ENCODE data around the gene CALML3. TPM values are rescaled to one million over a fixed set of nuclear protein-coding genes. Genes with fewer than 3 reads are reported as not detected.
A peak's percentile ranks its signal among the peaks of the same experiment; 100 is the strongest.

CALML3 gene
- total and polyA plus RNA-seq, 2 experiments from 2014 or later: not detected

- peak in 1 of 2 donors; percentile 15 for DNase-seq (ENCODE audit: low read depth in 1 of 2, low spot score in 1 of 2)
- no peaks in the 10 kb centered on the region for H3K36me3 ChIP-seq
- H3K4me1 ChIP-seq (ENCODE audit: low read depth): peaks cover 24% of the 10 kb centered on the region
- H3K27ac ChIP-seq: no peak overlapping the region
- H3K27me3 ChIP-seq: no peaks in the 10 kb centered on the region
- no peak for TF ChIP-seq CTCF (IDR thresholded peaks at IDR 0.05; ENCODE audit: low read depth, low read length)
- H3K4me3 ChIP-seq: no peak overlapping the region
- no peaks in the 10 kb centered on the region for H3K9me3 ChIP-seq (ENCODE audit: low read depth)
These were observed 39.3 kb downstream of the CALML3 start for GRCh38 chr10:5563991-5564536.

- Histone ChIP-seq H3K4me1 (ENCODE audit: low read depth) (peaks cover 20% of the 10 kb centered on the region), H3K27me3 (no peaks in the 10 kb centered on the region), H3K9me3 (ENCODE audit: low read depth) (no peaks in the 10 kb centered on the region), H3K27ac (no peak overlapping the region), H3K36me3 (no peaks in the 10 kb centered on the region), H3K4me3 (no peak overlapping the region)
- peak in 1 of 2 donors; percentile 22 for DNase-seq (ENCODE audit: low read depth in 1 of 2, low spot score in 1 of 2)
- no peak for TF ChIP-seq CTCF (IDR thresholded peaks at IDR 0.05; ENCODE audit: low read depth, low read length)
These were observed 39.9 kb downstream of the CALML3 start for GRCh38 chr10:5564537-5565204.

- H3K4me1 ChIP-seq (ENCODE audit: low read depth): peaks cover 15% of the 10 kb centered on the region
- no peak overlapping the region for H3K27ac ChIP-seq
- no peaks in the 10 kb centered on the region for H3K9me3 ChIP-seq (ENCODE audit: low read depth)
- no peak overlapping the region for H3K4me3 ChIP-seq
- DNase-seq (ENCODE audit: low read depth in 1 of 2, low spot score in 1 of 2): no peak
- H3K27me3 ChIP-seq: no peaks in the 10 kb centered on the region
- no peak for TF ChIP-seq CTCF (IDR thresholded peaks at IDR 0.05; ENCODE audit: low read depth, low read length)
- H3K36me3 ChIP-seq: no peaks in the 10 kb centered on the region
These were observed 40.4 kb downstream of the CALML3 start for GRCh38 chr10:5565205-5565545.

GRCh38 chr10:5565671-5566581 is 41.2 kb downstream of the CALML3 start:
- H3K27ac ChIP-seq: no peak overlapping the region

More at GRCh38 chr10:5565671-5566581, 41.2 kb downstream of the CALML3 start:
- no peak overlapping the region for H3K4me3 ChIP-seq
- H3K36me3 ChIP-seq: no peaks in the 10 kb centered on the region
- peaks cover 12% of the 10 kb centered on the region for H3K4me1 ChIP-seq (ENCODE audit: low read depth)
- no peaks in the 10 kb centered on the region for H3K9me3 ChIP-seq (ENCODE audit: low read depth)
- no peak for TF ChIP-seq CTCF (IDR thresholded peaks at IDR 0.05; ENCODE audit: low read depth, low read length)
- H3K27me3 ChIP-seq: no peaks in the 10 kb centered on the region
- peak in 1 of 2 donors; percentile 15 for DNase-seq (ENCODE audit: low read depth in 1 of 2, low spot score in 1 of 2)
